Measurements from ENCODE around the gene CAMSAP3.

GRCh38 chr19:7596211-7596937, 711 bp downstream of the CAMSAP3 start:
- TF ChIP-seq, protein P1, sequence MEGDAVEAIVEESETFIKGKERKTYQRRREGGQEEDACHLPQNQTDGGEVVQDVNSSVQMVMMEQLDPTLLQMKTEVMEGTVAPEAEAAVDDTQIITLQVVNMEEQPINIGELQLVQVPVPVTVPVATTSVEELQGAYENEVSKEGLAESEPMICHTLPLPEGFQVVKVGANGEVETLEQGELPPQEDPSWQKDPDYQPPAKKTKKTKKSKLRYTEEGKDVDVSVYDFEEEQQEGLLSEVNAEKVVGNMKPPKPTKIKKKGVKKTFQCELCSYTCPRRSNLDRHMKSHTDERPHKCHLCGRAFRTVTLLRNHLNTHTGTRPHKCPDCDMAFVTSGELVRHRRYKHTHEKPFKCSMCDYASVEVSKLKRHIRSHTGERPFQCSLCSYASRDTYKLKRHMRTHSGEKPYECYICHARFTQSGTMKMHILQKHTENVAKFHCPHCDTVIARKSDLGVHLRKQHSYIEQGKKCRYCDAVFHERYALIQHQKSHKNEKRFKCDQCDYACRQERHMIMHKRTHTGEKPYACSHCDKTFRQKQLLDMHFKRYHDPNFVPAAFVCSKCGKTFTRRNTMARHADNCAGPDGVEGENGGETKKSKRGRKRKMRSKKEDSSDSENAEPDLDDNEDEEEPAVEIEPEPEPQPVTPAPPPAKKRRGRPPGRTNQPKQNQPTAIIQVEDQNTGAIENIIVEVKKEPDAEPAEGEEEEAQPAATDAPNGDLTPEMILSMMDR (IDR thresholded peaks at IDR 0.05), result no peak
- TF ChIP-seq MAZ (IDR thresholded peaks at IDR 0.05; ENCODE audit: borderline replicate concordance, low read depth, low read length) (no peak), REST (IDR thresholded peaks at IDR 0.05) (no peak), USF2 (IDR thresholded peaks at IDR 0.05) (no peak), NR3C1 (IDR thresholded peaks at IDR 0.05) (no peak), MYC (IDR thresholded peaks at IDR 0.05; ENCODE audit: borderline replicate concordance, low read length) (no peak), HES2 (IDR thresholded peaks at IDR 0.05) (no peak), KDM5A (IDR thresholded peaks at IDR 0.05) (no peak), PBX3 (IDR thresholded peaks at IDR 0.05) (no peak), MAX (IDR thresholded peaks at IDR 0.05) (no peak), HDAC2 (IDR thresholded peaks at IDR 0.05) (no peak), ZC3H11A (IDR thresholded peaks at IDR 0.05) (no peak), RAD21 (conservative IDR thresholded peaks at IDR 0.05 in 1 of 2, IDR thresholded peaks at IDR 0.05 in 1 of 2) (no peak)
